Skeletal muscle cell (primary cell): ENCODE measurements around the gene ADORA1.

Source experiments
- DNase-seq: peaks from one replicate; pipeline ENCODE4 v3.0.0-alpha.2; 2010; ENCODE audit warnings: low read depth
- H3K4me3 ChIP-seq: 2 replicates; pipeline ENCODE4 v1.5.1; 2011; ENCODE audit warnings: low read depth, mild to moderate bottlenecking, control low read depth, low read length, moderate library complexity

Gene ADORA1

DNA sequence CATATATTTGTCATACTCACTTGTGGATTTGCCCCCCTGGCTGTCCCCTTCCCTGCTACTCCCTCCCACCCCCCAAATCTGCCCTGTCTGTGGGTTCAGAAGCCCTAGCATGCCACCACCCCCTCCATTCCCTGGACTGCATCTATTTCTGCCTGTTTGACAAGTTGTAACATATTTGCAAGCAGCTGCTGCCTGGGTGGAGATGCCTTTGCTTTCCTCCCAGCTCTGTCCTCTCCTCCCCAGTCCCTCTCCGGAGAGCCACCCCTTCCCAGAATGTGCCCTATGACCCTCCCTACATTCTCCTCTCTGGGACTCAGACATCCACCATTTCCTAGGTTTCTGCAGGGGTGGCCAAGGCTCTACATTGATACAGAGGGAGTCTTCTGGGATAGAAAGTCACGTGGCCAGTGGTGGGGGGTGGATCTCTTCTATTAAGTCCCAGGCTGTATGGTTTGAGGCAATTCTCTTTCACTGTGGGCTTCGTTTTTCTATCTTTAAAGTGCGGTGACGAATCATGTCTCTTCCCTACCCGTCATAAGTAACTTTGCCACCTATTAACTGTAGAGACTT is 35.7 kb upstream of the ADORA1 start:
- H3K4me3 ChIP-seq = no peak overlapping the region
- no peak for DNase-seq

GRCh38 chr1:203093754-203094410 is 33.6 kb upstream of the ADORA1 start:
- no peak for DNase-seq
- no peak overlapping the region for H3K4me3 ChIP-seq

DNA sequence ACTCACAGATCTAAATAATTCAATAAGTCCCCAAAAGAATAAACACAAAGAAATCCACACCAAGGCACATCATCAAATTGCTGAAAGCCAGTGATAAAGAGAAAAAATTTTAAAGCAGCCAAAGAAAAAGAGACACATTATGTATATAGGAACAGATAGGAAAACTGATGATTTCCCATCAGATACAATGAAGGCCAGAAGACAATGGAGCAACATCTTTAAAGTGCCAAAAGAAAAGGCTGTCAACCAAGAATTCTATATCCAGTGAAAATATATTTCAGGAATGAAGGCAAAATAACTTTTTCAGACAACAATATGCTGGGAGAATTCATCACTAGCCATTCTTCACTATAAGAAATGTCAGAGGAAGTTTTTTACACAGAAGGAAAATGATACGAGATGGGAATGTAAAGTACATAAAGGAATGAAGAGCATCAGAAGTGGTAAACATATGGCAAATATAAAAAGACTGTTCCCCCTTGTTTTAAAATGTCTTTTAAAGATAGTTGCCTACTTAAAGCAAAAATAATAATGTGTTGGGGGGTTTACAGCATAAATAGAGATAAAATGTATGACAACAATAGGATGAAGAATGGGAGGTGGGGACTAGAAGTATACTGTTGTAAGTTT is 32.4 kb upstream of the ADORA1 start:
- H3K4me3 ChIP-seq = no peak overlapping the region
- no peak for DNase-seq

- no peak overlapping the region for H3K4me3 ChIP-seq
- DNase-seq = no peak
Observed at GRCh38 chr1:203096566-203096965, 31.0 kb upstream of the ADORA1 start.

DNA sequence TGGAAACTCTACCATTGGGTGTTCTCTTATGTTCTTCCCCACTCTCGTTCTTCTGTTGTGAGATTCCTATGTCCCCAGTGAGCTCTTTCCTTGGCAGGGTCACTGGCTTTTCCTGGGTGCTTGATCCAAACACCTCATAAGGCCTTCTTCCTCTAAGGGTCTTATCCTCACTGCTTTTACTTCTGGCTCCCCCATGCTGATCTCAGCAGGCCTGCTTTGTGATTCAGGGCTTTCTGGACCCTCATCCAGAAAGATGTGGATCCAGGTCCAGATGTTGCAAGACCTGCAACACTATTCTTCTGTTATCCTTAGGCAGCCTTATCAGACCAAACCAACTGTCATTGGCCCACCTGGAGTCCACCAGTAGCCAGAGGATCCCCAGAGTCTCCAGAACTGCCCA is 30.5 kb upstream of the ADORA1 start:
- DNase-seq = no peak
- H3K4me3 ChIP-seq = no peak overlapping the region

DNA sequence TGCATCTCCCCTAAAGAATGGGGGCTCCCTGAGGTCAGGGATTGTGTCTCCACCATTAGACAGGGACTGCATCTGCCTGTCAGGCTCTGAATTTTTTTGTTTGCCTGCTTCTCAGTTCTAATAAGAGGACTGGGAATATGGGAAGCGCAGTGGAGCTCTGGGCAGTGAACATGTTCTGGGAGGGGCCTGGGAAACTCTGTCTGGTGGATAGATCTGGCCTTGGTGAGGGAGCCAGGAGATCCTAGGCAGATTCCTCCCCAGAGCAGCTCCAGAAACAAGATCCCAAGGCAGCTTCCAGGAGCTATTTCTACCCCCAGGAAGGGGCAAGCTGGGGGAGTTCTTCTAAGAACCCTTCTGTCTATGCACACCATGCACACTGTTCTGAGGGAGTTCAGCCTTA is 29.1 kb upstream of the ADORA1 start:
- no peak overlapping the region for H3K4me3 ChIP-seq
- no peak for DNase-seq

DNA sequence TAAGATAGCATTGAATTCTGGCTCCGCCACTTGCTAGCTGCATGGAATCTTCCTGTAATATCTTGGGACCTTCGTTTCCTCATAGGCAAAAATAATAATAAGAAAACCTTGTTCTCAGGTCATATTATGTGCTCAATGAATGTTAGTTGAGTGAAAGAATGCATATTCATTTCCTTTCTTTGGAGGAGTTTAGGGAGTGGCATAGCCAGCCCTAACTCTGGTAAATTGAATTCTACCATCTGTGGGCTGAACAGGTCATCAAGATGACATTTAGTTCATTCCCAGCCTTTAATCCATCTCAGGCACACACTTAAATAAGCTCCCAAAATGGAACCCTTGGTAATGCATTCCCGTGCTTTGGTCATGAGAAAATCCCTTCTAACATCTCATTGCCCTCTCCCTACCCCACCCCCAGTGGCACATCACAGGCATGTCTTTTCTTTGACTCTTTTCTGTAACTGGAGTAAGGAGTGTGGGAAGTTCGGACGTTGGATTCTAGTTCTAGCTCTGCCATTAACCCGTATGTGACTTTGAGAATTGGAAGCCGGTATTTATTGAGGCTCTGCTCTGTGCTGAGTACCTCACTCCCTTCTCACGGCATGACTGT is 28.5 kb upstream of the ADORA1 start:
- no peak for DNase-seq
- H3K4me3 ChIP-seq = no peak overlapping the region

DNA sequence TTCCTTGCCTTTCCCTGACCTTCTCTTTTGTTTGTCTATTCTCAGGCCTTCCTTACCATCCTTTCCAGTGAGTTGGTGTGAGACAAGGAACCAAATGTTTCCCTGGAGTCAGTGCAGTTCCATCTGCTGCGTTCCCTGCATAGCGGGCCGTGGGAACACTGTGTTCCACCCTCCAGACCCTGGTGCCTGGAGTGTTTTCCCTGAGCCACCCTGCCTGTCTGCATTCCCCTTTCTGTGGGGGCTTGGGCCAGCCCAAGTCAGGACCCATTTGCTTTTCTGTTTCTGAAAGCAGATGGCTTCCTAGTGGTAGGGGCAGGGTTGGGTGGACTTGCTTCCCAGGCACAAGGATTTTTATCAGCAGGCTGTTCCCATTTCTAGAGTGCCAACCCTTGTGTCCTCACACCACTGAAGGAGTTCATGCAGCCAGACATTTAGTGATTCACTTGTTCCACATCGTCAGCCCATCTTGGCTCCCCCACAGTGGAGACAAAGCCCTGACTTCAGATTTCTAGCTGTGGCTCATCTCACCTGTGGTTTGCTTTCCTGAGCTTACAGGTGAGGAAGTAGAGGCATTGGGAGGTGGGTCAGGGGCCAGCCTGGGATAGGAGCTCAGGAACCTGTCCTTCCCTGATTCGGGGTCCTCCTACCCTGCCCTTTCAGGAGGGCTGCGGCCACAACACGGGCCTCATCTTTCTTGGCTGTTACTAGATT is 27.6 kb upstream of the ADORA1 start:
- no peak for DNase-seq
- H3K4me3 ChIP-seq = no peak overlapping the region

DNA sequence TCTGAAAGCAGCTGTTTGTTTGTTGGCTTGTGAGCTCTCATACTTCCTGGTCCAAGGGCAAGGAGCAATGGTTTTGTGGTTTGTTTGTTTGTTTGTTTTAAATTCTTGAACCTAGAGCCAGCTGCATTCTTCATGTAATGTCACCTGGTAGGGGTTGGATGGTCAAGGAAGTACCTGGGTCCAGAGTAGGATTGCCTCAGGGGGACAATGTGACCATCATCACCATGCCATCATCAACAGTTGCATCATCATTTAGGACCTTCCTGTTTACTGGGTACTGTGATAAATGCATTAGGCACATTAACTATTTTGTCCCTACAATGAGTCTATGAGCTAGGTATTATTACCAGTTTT is 27.0 kb upstream of the ADORA1 start:
- H3K4me3 ChIP-seq = no peak overlapping the region
- no peak for DNase-seq

GRCh38 chr1:203101813-203102634 is 25.5 kb upstream of the ADORA1 start:
- no peak for DNase-seq
- H3K4me3 ChIP-seq = no peak overlapping the region

DNA sequence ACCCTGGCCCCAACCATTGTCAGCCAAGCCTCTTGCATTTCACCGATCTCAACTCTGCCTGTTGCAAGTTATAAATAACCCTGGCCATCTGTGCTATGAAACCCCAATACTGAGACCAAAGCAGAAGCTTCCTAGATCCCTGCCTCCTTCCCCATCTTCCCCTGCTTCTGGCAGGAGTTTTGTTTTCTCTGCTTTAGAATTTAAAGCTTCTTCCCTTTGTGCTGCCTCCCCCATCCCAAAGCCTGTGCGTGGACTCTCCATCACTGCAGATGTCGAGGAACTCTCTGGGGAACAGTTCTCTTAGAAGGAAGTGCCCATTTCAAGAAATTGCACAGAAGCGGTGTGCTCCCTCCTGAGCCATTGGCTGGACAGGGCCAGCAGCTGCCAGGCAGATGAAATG is 24.3 kb upstream of the ADORA1 start:
- H3K4me3 ChIP-seq = no peak overlapping the region
- no peak for DNase-seq

- no peak for DNase-seq
Observed at GRCh38 chr1:203103829-203104495, 23.6 kb upstream of the ADORA1 start.

GRCh38 chr1:203104789-203105390 is 22.6 kb upstream of the ADORA1 start:
- no peak overlapping the region for H3K4me3 ChIP-seq
- no peak for DNase-seq

More at GRCh38 chr1:203103829-203104495, 23.6 kb upstream of the ADORA1 start:
- H3K4me3 ChIP-seq = no peak overlapping the region

DNA sequence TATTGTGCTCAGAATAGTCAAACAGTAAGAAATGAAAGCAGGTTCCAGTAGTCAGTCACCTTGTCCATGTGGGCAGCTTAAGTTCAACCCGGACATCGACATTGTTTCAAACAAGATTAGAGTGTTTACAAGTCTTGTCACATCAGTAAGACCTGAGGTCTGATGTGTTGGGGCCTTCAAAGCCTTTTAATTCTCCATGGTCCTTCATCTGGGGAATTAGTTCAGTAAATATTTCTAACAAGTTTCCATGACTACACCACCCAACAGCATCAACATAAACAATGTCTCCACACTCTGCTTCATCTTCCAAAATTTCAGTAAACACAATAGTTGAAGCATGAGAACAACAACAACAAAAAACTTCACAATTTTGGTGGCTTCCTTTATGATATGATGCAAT is 15.1 kb upstream of the ADORA1 start:
- no peak overlapping the region for H3K4me3 ChIP-seq
- no peak for DNase-seq

DNA sequence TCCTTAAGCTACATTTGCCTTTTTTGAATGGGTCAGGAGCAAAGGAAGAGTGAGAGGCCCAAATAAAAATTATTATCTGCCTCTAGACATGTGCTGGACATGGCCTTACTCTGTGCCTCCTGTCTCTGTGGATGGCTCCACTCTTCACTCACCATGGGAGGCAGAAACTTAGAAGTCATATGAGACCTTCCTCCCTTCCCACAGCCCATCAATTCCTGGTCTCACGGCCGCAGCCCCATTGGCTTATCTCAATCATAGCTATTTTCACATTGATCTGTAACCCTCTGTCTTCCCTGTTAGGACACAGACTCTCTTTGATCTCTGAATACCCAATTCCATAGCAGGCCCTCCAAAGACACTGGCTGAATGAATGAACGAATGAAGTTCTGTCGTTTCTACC is 14.2 kb upstream of the ADORA1 start:
- no peak for DNase-seq
- H3K4me3 ChIP-seq = no peak overlapping the region

DNA sequence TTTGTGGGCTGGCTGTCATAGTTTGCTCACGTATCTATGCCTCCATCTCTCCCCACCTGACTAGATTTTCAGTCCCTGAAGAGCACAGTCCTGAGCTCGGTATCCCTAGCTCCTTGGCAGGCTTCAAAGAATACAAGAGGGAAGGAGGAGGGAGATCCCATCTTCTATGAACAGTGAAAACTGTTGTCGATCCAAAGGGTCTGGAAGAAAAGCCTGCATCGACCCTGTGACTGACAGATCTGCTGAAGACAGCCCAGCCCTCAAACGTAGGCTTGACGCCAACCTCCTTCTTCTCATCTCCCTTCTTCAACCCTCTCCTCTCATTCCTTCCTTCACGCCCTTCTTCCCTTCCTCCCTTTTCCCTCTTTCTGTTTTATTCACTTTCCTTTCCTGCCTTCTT is 13.3 kb upstream of the ADORA1 start:
- H3K4me3 ChIP-seq = no peak overlapping the region
- no peak for DNase-seq

GRCh38 chr1:203116091-203116820 is 11.3 kb upstream of the ADORA1 start:
- DNase-seq = peak; percentile 49
- H3K4me3 ChIP-seq = no peak overlapping the region
